K562 (cell line): Measurements from ENCODE around the gene KHSRP. TPM values are rescaled to one million over a fixed set of nuclear protein-coding genes. Genes with fewer than 3 reads are reported as not detected.

Experiments used
- ARID3A ChIP-seq: IDR thresholded peaks from 2 replicates; pipeline ENCODE4 v1.6.1; 2012; ENCODE audit warnings: low read depth, low read length, improper control_type of control experiment, borderline replicate concordance
- ARNT ChIP-seq, 2 experiments: fragments of 450-650 bp; IDR thresholded peaks; 2 replicates each; pipeline ENCODE4 v1.6.1; 2016; ENCODE audit warnings: mild to moderate bottlenecking in 1 of 2
- BRF1 ChIP-seq: IDR thresholded peaks from 3 replicates; pipeline ENCODE4 v1.6.1; 2011; ENCODE audit warnings: borderline replicate concordance, mild to moderate bottlenecking; ENCODE audit not compliant: insufficient read length; ENCODE audit errors: extremely low read depth
- CBFA2T3 ChIP-seq: fragments of 450-650 bp; IDR thresholded peaks from 2 replicates; pipeline ENCODE4 v1.6.1; 2017
- FOSL1 ChIP-seq: fragments of 200-800 bp; sonication (Bioruptor generic); conservative IDR thresholded peaks from 2 replicates; pipeline ENCODE4 v1.6.1; 2016; ENCODE audit warnings: missing genetic modification characterization, missing compliant biosample characterization
- FOXO4 ChIP-seq: fragments of 450-650 bp; formaldehyde crosslinking; IDR thresholded peaks from 2 replicates; pipeline ENCODE4 v1.4.0; 2020; ENCODE audit warnings: mild to moderate bottlenecking, moderate library complexity
- GATAD2A ChIP-seq: fragments of 450-650 bp; IDR thresholded peaks from 2 replicates; pipeline ENCODE4 v1.6.1; 2017
- GATAD2B ChIP-seq: fragments of 450-650 bp; IDR thresholded peaks from 2 replicates; pipeline ENCODE4 v1.6.1; 2017; ENCODE audit warnings: mild to moderate bottlenecking, borderline replicate concordance
- ILK ChIP-seq: fragments of 450-650 bp; IDR thresholded peaks from 2 replicates; pipeline ENCODE4 v1.6.1; 2016; ENCODE audit warnings: missing genetic modification characterization, low read depth, mild to moderate bottlenecking, missing compliant biosample characterization, moderate library complexity, borderline replicate concordance
- KAT7 ChIP-seq: sonication (generic); formaldehyde crosslinking; IDR thresholded peaks from 2 replicates; pipeline ENCODE4 v1.8.0; 2022; ENCODE audit warnings: missing genetic modification reagents, mild to moderate bottlenecking, borderline replicate concordance
- MEF2A ChIP-seq: IDR thresholded peaks from 2 replicates; pipeline ENCODE4 v1.6.1; 2011; ENCODE audit warnings: low read depth, mild to moderate bottlenecking, low read length, moderate library complexity; ENCODE audit not compliant: control insufficient read depth
- MITF ChIP-seq: IDR thresholded peaks from 2 replicates; pipeline ENCODE4 v1.6.1; 2014; ENCODE audit warnings: antibody characterized with exemption
- MYNN ChIP-seq, 2 experiments: sonication (generic); formaldehyde crosslinking in 1 of 2; IDR thresholded peaks; 2 replicates each; pipeline versions ENCODE4 v1.5.0 to v1.6.1; 2016 to 2020; ENCODE audit warnings: antibody characterized with exemption in 1 of 2, missing genetic modification reagents in 1 of 2
- NONO ChIP-seq, 2 experiments: fragments of 200-400 bp in 1 of 2; fragments of 450-650 bp in 1 of 2; formaldehyde crosslinking in 1 of 2; IDR thresholded peaks; 2 replicates each; pipeline ENCODE4 v1.6.1; 2017; ENCODE audit warnings: low read depth in 2 of 2, mild to moderate bottlenecking in 2 of 2, moderate library complexity in 2 of 2, low read length in 1 of 2
- NUFIP1 ChIP-seq: fragments of 450-650 bp; IDR thresholded peaks from 2 replicates; pipeline ENCODE4 v1.6.1; 2018; ENCODE audit not compliant: partially characterized antibody
- POLR3A ChIP-seq: IDR thresholded peaks from 2 replicates; pipeline ENCODE4 v1.6.1; 2011; ENCODE audit warnings: borderline replicate concordance, mild to moderate bottlenecking, moderate library complexity; ENCODE audit not compliant: insufficient read length, insufficient read depth; ENCODE audit errors: extremely low read depth
- SIN3A ChIP-seq, 2 experiments: fragments of 150-350 bp in 1 of 2; IDR thresholded peaks; 2 replicates each; pipeline ENCODE4 v1.6.1; 2011 to 2016; ENCODE audit warnings: borderline replicate concordance in 2 of 2, low read depth in 2 of 2, low read length in 2 of 2, mild to moderate bottlenecking in 2 of 2, moderate library complexity in 2 of 2; ENCODE audit not compliant: control insufficient read depth in 1 of 2
- SNIP1 ChIP-seq: fragments of 450-650 bp; IDR thresholded peaks from 2 replicates; pipeline ENCODE4 v1.7.1; 2017; ENCODE audit warnings: low read depth, mild to moderate bottlenecking
- THRB ChIP-seq: fragments of 450-650 bp; formaldehyde crosslinking; conservative IDR thresholded peaks from 2 replicates; pipeline ENCODE4 v1.4.0; 2022; ENCODE audit warnings: mild to moderate bottlenecking, missing genetic modification characterization
- XRCC4 ChIP-seq: IDR thresholded peaks from one replicate; pipeline ENCODE4 v1.6.1; 2011; ENCODE audit not compliant: insufficient read depth, insufficient read length; ENCODE audit errors: extremely low read depth
- ZNF561 ChIP-seq: fragments of 450-650 bp; formaldehyde crosslinking; conservative IDR thresholded peaks from 2 replicates; pipeline ENCODE4 v1.4.0; 2020; ENCODE audit warnings: mild to moderate bottlenecking, moderate library complexity
- polyA plus RNA-seq, 8 experiments: library from polyadenylated mRNA; depleted of rRNA in 4 of 8; stranded (reverse) in 5 of 8; unstranded in 3 of 8; fragments of >200 nt; fragmentation: Nextera tagmentation in 2 of 8; fragmentation: Illumina TruSeq in 1 of 8; extraction: Ambion mirVana in 2 of 8; extraction: Trizol in 1 of 8; gene quantifications; 2 replicates each; pipeline versions ENCODE4 v1.2.1 to v1.2.3, GENCODE V29; 2011 to 2014; ENCODE audit warnings: inconsistent platforms in 1 of 8, missing spikeins in 1 of 8
- total RNA-seq, 7 experiments: library from RNA; depleted of rRNA in 6 of 7; stranded (reverse); fragments of >200 nt in 6 of 7; fragmentation: Illumina TruSeq in 2 of 7; extraction: Trizol in 2 of 7; gene quantifications; 2 replicates each; pipeline versions ENCODE4 v1.2.1 to v1.2.3, GENCODE V29; 2011 to 2021; ENCODE audit warnings: low replicate concordance in 1 of 7

KHSRP gene
- total and polyA plus RNA-seq, 9 of the 15 experiments (the other 6 are each of a cell fraction or from before 2014, with no cell fraction given): 4.2 to 564 (median 139) TPM

GRCh38 chr19:6460099-6460884 lies 35.7 kb upstream of the KHSRP start (continued):
- TF ChIP-seq BRF1: no peak
- TF ChIP-seq FOSL1 (tag): peak; percentile 49; the same call in 1 of the 2 replicates
- TF ChIP-seq CBFA2T3: no peak; the same call in 1 of the 2 replicates
- TF ChIP-seq ARNT (IDR thresholded peaks at IDR 0.05): 0 out of 4 replicates have a peak, but pooled peaks have one; percentile 49 to 50
- no peak for TF ChIP-seq FOXO4 (CRISPR knock-in tag)
- TF ChIP-seq MEF2A: no peak
- no peak for TF ChIP-seq POLR3A
- peak; percentile 41; the same call in 1 of the 2 replicates for TF ChIP-seq ARID3A
- no peak for TF ChIP-seq THRB (CRISPR knock-in tag)
- TF ChIP-seq SNIP1: no peak
- TF ChIP-seq KAT7: peak; percentile 69; the same call in 1 of the 2 replicates
- TF ChIP-seq ZNF561 (CRISPR knock-in tag): no peak
- TF ChIP-seq MYNN (IDR thresholded peaks at IDR 0.05): no peak
- TF ChIP-seq MYNN (CRISPR knock-in tag; IDR thresholded peaks at IDR 0.05): no peak
- peak; percentile 85; the same call in 1 of the 2 replicates for TF ChIP-seq GATAD2A
- TF ChIP-seq XRCC4: no peak
- no peak for TF ChIP-seq NONO (IDR thresholded peaks at IDR 0.05; ENCODE audit: low read depth in 2 of 2, low read length in 1 of 2)
- TF ChIP-seq NUFIP1: no peak
- TF ChIP-seq ILK (tag): no peak
- 0 out of 4 replicates have a peak, but pooled peaks of 1 of the 2 experiments have one; percentile 30 for TF ChIP-seq SIN3A (IDR thresholded peaks at IDR 0.05; ENCODE audit: borderline replicate concordance in 2 of 2, control insufficient read depth in 1 of 2, low read depth in 2 of 2, low read length in 2 of 2)
- TF ChIP-seq MITF: no peak
- no peak for TF ChIP-seq GATAD2B
